Lower leg skin (tissue), 3 donors: ENCODE measurements around the gene SALL1.

Source experiments
- POLR2A ChIP-seq, 2 donors: fragments of 450-650 bp; IDR thresholded peaks; one replicate each; pipeline ENCODE4 v1.6.1; 2016 to 2017; ENCODE audit warnings: antibody characterized with exemption in 2 of 2, mild to moderate bottlenecking in 1 of 2, moderate library complexity in 1 of 2
- TF ChIP-seq, protein P1 (sequence below), 3 donors: fragments of 450-650 bp; IDR thresholded peaks; one replicate each; pipeline ENCODE4 v1.5.1; 2016; ENCODE audit warnings: antibody characterized with exemption in 3 of 3, mild to moderate bottlenecking in 3 of 3, moderate library complexity in 2 of 3

DNA sequence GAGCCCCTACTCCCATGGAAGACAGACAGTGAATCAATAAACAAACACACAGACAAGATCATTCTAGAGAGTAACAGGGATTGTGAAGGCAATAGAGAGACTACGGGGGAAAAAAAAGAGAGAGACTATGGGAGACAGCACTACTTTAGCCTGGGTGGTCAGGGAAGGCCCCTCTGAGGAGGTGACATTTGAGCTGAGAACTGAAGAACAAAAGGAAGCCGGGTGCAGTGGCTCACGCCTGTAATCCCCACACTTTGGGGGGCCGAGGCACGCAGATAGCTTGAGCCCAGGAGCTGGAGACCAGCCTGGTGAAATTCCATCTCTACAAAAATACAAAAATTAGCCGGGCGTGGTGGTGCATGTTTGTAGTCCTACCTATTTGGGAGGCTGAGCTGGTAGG is 29.2 kb downstream of the SALL1 start:
- TF ChIP-seq, protein P1, sequence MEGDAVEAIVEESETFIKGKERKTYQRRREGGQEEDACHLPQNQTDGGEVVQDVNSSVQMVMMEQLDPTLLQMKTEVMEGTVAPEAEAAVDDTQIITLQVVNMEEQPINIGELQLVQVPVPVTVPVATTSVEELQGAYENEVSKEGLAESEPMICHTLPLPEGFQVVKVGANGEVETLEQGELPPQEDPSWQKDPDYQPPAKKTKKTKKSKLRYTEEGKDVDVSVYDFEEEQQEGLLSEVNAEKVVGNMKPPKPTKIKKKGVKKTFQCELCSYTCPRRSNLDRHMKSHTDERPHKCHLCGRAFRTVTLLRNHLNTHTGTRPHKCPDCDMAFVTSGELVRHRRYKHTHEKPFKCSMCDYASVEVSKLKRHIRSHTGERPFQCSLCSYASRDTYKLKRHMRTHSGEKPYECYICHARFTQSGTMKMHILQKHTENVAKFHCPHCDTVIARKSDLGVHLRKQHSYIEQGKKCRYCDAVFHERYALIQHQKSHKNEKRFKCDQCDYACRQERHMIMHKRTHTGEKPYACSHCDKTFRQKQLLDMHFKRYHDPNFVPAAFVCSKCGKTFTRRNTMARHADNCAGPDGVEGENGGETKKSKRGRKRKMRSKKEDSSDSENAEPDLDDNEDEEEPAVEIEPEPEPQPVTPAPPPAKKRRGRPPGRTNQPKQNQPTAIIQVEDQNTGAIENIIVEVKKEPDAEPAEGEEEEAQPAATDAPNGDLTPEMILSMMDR (IDR thresholded peaks at IDR 0.05) = no peak
- TF ChIP-seq POLR2A (IDR thresholded peaks at IDR 0.05) = no peak
